Kidney (tissue), 14 donors: ENCODE measurements around the gene HK2. TPM values are rescaled to one million over a fixed set of nuclear protein-coding genes. Genes with fewer than 3 reads are reported as not detected.

Source experiments
- DNase-seq, 5 donors: peaks; one replicate each; pipeline ENCODE4 v3.0.0-alpha.2; 2013 to 2020
- FAIRE-seq: peaks from 2 replicates; lab custom pipeline; 2012; peaks lifted over from hg19 to GRCh38; lab: Jason Lieb, UNC
- H3K27ac ChIP-seq, 2 donors: one replicate each; pipeline ENCODE4 v1.7.0; 2013; ENCODE audit warnings: low read depth in 2 of 2, low read length in 2 of 2, inconsistent platforms in 1 of 2
- H3K27me3 ChIP-seq: one replicate; pipeline ENCODE4 v1.7.1; 2013; ENCODE audit warnings: low read length, inconsistent platforms; ENCODE audit not compliant: control insufficient read depth, insufficient read depth
- H3K36me3 ChIP-seq, 3 donors: one replicate each; pipeline versions ENCODE4 v1.7.0 to v1.7.1; 2013; ENCODE audit warnings: low read length in 3 of 3, control low read depth in 1 of 3, inconsistent platforms in 1 of 3; ENCODE audit not compliant: insufficient read depth in 3 of 3, control insufficient read depth in 2 of 3
- H3K4me1 ChIP-seq, 3 donors: one replicate each; pipeline versions ENCODE4 v1.7.0 to v1.7.1; 2013; ENCODE audit warnings: low read length in 3 of 3, inconsistent platforms in 1 of 3, low read depth in 1 of 3; ENCODE audit not compliant: control insufficient read depth in 2 of 3, insufficient read depth in 2 of 3
- H3K4me3 ChIP-seq, 3 donors: one replicate each; pipeline versions ENCODE4 v1.7.0 to v1.8.1; 2013; ENCODE audit warnings: low read length in 3 of 3, control low read depth in 1 of 3, inconsistent platforms in 1 of 3
- H3K9ac ChIP-seq, 3 donors: one replicate each; pipeline versions ENCODE4 v1.7.0 to v1.7.1; 2013; ENCODE audit warnings: low read length in 3 of 3, control low read depth in 1 of 3, inconsistent platforms in 1 of 3
- H3K9me3 ChIP-seq, 3 donors: one replicate each; pipeline versions ENCODE4 v1.7.0 to v1.7.1; 2013; ENCODE audit warnings: low read length in 3 of 3, control low read depth in 1 of 3, inconsistent platforms in 1 of 3; ENCODE audit not compliant: control insufficient read depth in 2 of 3, insufficient read depth in 1 of 3
- intact Hi-C: fragments of 100-400 bp; cut with DNase I; formaldehyde crosslinking; loops from one replicate; pipeline ENCODE4 v1.11.1; 2022
- polyA plus RNA-seq: library from polyadenylated mRNA; stranded (reverse); fragments of 350-450 nt; fragmentation: Illumina TruSeq; extraction: RNeasy Lipid Tissue Mini Kit (QIAGEN cat#74804); gene quantifications from one replicate; pipeline ENCODE4 v1.2.3, GENCODE V29; 2014; ENCODE audit warnings: low read depth, low replicate concordance; ENCODE audit not compliant: insufficient read depth
- total RNA-seq: library from RNA; stranded (reverse); fragmentation: NEBNext Ultra II Directional; extraction: Animal tissue kit (Norgen Biotek cat#: 25700); gene quantifications from one replicate; pipeline ENCODE4 v1.2.1, GENCODE V29; 2021
- TF ChIP-seq, protein P1 (sequence below): IDR thresholded peaks from 3 replicates; pipeline ENCODE4 v1.5.1; 2012; ENCODE audit warnings: mild to moderate bottlenecking, moderate library complexity, borderline replicate concordance; ENCODE audit not compliant: insufficient read depth; ENCODE audit errors: extremely low read depth
- donor health status: control.
- donor health status: control.
- donor health status: control.
- donor health status: control.
- donor health status: control.
- donor health status: DM: yes; HTN: yes; CAD: no.
- donor health status: Normal renal cell carcinoma (clear cell type).

HK2 gene
- total and polyA plus RNA-seq, 2 donors from 2014 or later, result 0.47 to 8.6 TPM

DNA sequence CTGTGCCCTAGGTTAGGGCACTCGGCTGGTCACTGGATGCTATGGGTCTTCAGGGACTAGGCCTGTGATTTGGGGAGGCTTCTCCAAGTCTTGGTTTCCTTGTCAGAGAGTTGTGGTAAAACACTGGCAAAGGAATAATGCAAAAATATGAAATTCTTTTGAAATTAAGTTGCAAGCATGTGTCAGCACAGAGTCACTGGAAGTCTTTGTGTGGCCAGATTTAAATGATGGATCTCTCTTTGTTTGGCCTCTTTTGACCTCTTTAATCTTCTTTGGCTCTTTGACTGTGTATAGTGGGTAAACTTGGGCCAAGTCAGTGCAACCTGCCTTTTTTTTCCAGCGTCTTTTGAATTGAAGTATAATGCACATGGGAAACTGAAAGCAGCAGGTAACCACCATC is 12.1 kb downstream of the HK2 start:
- H3K9ac ChIP-seq, result no peak overlapping the region
- FAIRE-seq (no peak), DNase-seq (no peak)
- intact Hi-C loops, result no loop called here
- H3K36me3 ChIP-seq, result no peaks in the 10 kb centered on the region
- H3K4me1 ChIP-seq, result peaks cover 0 to 11% (median 0%) of the 10 kb centered on the region in 3 donors
- H3K4me3 ChIP-seq, result no peak overlapping the region
- TF ChIP-seq, protein P1, sequence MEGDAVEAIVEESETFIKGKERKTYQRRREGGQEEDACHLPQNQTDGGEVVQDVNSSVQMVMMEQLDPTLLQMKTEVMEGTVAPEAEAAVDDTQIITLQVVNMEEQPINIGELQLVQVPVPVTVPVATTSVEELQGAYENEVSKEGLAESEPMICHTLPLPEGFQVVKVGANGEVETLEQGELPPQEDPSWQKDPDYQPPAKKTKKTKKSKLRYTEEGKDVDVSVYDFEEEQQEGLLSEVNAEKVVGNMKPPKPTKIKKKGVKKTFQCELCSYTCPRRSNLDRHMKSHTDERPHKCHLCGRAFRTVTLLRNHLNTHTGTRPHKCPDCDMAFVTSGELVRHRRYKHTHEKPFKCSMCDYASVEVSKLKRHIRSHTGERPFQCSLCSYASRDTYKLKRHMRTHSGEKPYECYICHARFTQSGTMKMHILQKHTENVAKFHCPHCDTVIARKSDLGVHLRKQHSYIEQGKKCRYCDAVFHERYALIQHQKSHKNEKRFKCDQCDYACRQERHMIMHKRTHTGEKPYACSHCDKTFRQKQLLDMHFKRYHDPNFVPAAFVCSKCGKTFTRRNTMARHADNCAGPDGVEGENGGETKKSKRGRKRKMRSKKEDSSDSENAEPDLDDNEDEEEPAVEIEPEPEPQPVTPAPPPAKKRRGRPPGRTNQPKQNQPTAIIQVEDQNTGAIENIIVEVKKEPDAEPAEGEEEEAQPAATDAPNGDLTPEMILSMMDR, result no peak
- peak overlapping the region in 1 of 2 donors; percentile 3 for H3K27ac ChIP-seq
- no peaks in the 10 kb centered on the region for H3K9me3 ChIP-seq
- no peaks in the 10 kb centered on the region for H3K27me3 ChIP-seq

DNA sequence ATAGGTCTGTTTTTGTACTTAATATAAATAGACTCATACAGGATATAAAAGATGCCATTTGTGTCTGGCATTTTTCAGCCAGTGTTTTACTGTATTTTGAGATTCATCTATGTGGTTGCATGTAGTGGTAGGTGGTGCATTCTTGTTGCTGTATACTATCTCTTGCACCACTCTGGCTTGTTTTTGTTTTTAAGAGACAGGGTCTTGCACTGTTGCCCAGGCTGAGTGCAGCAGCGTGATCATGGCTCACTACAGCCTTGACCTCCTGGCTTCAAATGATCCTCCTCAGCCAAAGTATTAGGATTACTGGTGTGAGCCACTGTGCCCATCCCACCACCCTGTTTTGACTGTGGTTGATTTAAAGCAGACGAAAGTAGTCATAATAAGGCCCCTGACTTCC is 12.6 kb downstream of the HK2 start:
- intact Hi-C loops, result no loop called here
- H3K4me3 ChIP-seq, result no peak overlapping the region
- no peaks in the 10 kb centered on the region for H3K9me3 ChIP-seq
- no peaks in the 10 kb centered on the region for H3K27me3 ChIP-seq
- TF ChIP-seq, protein P1, result no peak
- H3K36me3 ChIP-seq, result no peaks in the 10 kb centered on the region
- DNase-seq (no peak), FAIRE-seq (no peak)
- H3K4me1 ChIP-seq, result peaks cover 0 to 11% (median 3%) of the 10 kb centered on the region in 3 donors
- H3K27ac ChIP-seq, result no peak overlapping the region
- H3K9ac ChIP-seq, result no peak overlapping the region

DNA sequence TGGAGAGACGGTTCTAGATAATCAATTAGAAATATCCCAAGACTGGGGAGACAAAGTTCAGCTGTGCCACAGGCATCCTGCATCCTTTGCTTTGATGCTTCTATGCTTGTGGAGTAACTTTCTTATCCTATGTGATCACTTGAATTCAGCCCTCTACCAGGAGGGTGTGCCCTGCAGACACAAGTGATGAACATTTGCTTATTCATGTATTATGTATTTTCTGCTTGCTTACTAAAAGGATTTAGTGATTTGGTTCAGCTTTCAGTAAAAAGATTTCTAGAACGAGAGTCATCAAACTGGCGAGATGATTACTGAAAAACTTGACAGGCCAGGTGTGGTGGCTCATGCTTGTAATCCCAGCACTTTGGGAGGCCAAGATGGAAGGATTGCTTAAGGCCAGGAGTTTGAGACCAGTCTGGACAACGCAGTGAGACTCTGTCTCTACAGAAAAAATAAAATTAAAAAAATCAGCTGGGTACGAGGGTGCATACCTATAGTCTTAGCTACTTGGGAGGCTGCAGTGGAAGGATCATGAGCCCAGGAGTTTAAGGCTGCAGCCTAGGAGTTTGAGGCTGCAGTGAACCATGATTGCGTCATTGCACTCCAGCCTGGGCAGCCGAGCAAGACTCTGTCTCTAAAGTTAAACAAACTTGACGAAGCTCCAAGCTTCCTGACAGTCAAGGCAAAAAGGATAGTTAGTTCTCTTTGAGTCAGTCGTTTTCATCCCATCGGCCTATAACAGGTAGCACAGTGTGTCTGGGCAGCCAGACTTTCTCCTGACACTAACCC is 13.3 kb downstream of the HK2 start:
- H3K9ac ChIP-seq, result no peak overlapping the region
- H3K4me3 ChIP-seq, result no peak overlapping the region
- no peaks in the 10 kb centered on the region for H3K27me3 ChIP-seq
- H3K9me3 ChIP-seq, result no peaks in the 10 kb centered on the region
- intact Hi-C loops, result no loop called here
- H3K36me3 ChIP-seq, result no peaks in the 10 kb centered on the region
- DNase-seq (no peak), FAIRE-seq (no peak)
- H3K4me1 ChIP-seq, result peaks cover 0 to 11% (median 3%) of the 10 kb centered on the region in 3 donors
- TF ChIP-seq, protein P1, result no peak
- H3K27ac ChIP-seq, result no peak overlapping the region
